ENCODE data around the gene BCL11A. TPM values are rescaled to one million over a fixed set of nuclear protein-coding genes. Genes with fewer than 3 reads are reported as not detected.

Gene BCL11A
- total and polyA plus RNA-seq, 4 donors: 0.08 to 8.5 (median 0.47) TPM

DNA sequence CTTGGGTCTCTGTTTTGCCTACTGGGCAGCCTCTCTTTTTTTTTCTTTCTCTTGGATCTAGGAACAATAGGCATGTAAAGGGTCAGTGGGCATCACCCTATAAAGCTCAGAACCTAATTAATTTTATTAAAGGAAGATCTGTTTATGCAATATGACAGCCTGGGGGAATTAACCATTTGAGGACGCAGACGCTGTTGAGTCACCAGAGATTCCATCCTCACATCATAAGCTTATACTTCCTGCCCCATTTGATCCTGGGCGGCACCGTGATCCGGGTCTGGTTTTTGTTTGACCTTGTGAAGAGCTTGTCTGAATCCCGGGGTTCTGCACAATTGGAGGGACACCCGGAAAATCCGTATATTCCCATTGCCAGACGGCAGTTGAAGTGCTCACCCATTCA, 16.8 kb upstream of the BCL11A start:
- no peak overlapping the region for H3K9ac ChIP-seq (ENCODE audit: low read depth in 1 of 2, low read length in 2 of 2)
- peaks cover 2 to 6% (median 4%) of the 10 kb centered on the region in 4 donors for H3K4me1 ChIP-seq (ENCODE audit: control insufficient read depth in 4 of 4, insufficient read depth in 4 of 4, low read length in 3 of 4)
- DNase-seq (ENCODE audit: low spot score): no peak
- H3K4me3 ChIP-seq (ENCODE audit: low read depth in 1 of 3, low read length in 3 of 3): no peak overlapping the region
- WGBS: 9% methylated on average over 9 of the region's 9 CpGs
- H3K27ac ChIP-seq (ENCODE audit: low read depth in 1 of 2, low read length in 2 of 2): no peak overlapping the region
- H3K9me3 ChIP-seq (ENCODE audit: control insufficient read depth in 4 of 4, low read length in 3 of 4): no peaks in the 10 kb centered on the region
- peaks cover 0 to 21% (median 11%) of the 10 kb centered on the region in 4 donors for H3K27me3 ChIP-seq (ENCODE audit: control insufficient read depth in 4 of 4, insufficient read depth in 4 of 4, low read length in 3 of 4)
- H3K36me3 ChIP-seq (ENCODE audit: control insufficient read depth in 4 of 4, insufficient read depth in 3 of 4, low read depth in 1 of 4, low read length in 3 of 4): no peaks in the 10 kb centered on the region
- no peak for TF ChIP-seq FOXA2 (IDR thresholded peaks at IDR 0.05)
- TF ChIP-seq GABPA (IDR thresholded peaks at IDR 0.05 in 1 of 2, conservative IDR thresholded peaks at IDR 0.05 in 1 of 2): no peak
- TF ChIP-seq, protein P1, sequence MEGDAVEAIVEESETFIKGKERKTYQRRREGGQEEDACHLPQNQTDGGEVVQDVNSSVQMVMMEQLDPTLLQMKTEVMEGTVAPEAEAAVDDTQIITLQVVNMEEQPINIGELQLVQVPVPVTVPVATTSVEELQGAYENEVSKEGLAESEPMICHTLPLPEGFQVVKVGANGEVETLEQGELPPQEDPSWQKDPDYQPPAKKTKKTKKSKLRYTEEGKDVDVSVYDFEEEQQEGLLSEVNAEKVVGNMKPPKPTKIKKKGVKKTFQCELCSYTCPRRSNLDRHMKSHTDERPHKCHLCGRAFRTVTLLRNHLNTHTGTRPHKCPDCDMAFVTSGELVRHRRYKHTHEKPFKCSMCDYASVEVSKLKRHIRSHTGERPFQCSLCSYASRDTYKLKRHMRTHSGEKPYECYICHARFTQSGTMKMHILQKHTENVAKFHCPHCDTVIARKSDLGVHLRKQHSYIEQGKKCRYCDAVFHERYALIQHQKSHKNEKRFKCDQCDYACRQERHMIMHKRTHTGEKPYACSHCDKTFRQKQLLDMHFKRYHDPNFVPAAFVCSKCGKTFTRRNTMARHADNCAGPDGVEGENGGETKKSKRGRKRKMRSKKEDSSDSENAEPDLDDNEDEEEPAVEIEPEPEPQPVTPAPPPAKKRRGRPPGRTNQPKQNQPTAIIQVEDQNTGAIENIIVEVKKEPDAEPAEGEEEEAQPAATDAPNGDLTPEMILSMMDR (IDR thresholded peaks at IDR 0.05; ENCODE audit: low read depth, low read length, missing input control): no peak
- TF ChIP-seq HNF4A (conservative IDR thresholded peaks at IDR 0.05): no peak
- TF ChIP-seq, protein P2, sequence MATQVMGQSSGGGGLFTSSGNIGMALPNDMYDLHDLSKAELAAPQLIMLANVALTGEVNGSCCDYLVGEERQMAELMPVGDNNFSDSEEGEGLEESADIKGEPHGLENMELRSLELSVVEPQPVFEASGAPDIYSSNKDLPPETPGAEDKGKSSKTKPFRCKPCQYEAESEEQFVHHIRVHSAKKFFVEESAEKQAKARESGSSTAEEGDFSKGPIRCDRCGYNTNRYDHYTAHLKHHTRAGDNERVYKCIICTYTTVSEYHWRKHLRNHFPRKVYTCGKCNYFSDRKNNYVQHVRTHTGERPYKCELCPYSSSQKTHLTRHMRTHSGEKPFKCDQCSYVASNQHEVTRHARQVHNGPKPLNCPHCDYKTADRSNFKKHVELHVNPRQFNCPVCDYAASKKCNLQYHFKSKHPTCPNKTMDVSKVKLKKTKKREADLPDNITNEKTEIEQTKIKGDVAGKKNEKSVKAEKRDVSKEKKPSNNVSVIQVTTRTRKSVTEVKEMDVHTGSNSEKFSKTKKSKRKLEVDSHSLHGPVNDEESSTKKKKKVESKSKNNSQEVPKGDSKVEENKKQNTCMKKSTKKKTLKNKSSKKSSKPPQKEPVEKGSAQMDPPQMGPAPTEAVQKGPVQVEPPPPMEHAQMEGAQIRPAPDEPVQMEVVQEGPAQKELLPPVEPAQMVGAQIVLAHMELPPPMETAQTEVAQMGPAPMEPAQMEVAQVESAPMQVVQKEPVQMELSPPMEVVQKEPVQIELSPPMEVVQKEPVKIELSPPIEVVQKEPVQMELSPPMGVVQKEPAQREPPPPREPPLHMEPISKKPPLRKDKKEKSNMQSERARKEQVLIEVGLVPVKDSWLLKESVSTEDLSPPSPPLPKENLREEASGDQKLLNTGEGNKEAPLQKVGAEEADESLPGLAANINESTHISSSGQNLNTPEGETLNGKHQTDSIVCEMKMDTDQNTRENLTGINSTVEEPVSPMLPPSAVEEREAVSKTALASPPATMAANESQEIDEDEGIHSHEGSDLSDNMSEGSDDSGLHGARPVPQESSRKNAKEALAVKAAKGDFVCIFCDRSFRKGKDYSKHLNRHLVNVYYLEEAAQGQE (IDR thresholded peaks at IDR 0.05): no peak
- TF ChIP-seq NR2F2 (IDR thresholded peaks at IDR 0.05): no peak
- TF ChIP-seq, protein P3, sequence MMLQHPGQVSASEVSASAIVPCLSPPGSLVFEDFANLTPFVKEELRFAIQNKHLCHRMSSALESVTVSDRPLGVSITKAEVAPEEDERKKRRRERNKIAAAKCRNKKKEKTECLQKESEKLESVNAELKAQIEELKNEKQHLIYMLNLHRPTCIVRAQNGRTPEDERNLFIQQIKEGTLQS (IDR thresholded peaks at IDR 0.05): no peak
- no peak for TF ChIP-seq HNF4G (IDR thresholded peaks at IDR 0.05)
- no peak for TF ChIP-seq SP1 (IDR thresholded peaks at IDR 0.05)
- no peak for TF ChIP-seq YY1 (IDR thresholded peaks at IDR 0.05)
- no peak for TF ChIP-seq EGR1 (IDR thresholded peaks at IDR 0.05; ENCODE audit: low read depth in 2 of 2)
- TF ChIP-seq RXRA (IDR thresholded peaks at IDR 0.05): no peak
- TF ChIP-seq, protein P4, sequence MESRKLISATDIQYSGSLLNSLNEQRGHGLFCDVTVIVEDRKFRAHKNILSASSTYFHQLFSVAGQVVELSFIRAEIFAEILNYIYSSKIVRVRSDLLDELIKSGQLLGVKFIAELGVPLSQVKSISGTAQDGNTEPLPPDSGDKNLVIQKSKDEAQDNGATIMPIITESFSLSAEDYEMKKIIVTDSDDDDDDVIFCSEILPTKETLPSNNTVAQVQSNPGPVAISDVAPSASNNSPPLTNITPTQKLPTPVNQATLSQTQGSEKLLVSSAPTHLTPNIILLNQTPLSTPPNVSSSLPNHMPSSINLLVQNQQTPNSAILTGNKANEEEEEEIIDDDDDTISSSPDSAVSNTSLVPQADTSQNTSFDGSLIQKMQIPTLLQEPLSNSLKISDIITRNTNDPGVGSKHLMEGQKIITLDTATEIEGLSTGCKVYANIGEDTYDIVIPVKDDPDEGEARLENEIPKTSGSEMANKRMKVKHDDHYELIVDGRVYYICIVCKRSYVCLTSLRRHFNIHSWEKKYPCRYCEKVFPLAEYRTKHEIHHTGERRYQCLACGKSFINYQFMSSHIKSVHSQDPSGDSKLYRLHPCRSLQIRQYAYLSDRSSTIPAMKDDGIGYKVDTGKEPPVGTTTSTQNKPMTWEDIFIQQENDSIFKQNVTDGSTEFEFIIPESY (IDR thresholded peaks at IDR 0.05): no peak

DNA sequence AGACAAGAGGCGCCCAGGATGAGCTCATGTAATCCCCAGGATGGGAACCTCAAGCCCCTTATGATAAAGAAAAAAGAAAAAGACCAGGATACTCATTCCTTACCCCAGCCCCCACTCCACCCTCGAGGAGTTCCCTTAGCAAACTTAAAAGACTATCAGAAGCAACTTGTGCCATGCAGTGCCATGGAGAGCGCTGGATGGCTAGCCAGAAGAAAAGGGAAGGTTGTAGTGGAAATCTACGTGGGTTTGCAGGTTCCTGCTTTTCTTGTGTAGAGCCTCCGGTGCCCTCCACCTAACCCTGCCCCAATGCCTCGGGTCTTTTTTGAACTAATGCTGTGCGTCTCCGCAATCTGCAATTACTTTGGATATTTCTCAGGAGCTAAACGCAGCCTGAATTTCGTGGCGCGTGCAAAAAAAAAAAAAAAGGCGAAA, 16.2 kb upstream of the BCL11A start:
- no peak for DNase-seq (ENCODE audit: low spot score)
- H3K27ac ChIP-seq (ENCODE audit: low read depth in 1 of 2, low read length in 2 of 2): no peak overlapping the region
- no peaks in the 10 kb centered on the region for H3K36me3 ChIP-seq (ENCODE audit: control insufficient read depth in 4 of 4, insufficient read depth in 3 of 4, low read depth in 1 of 4, low read length in 3 of 4)
- peaks cover 2 to 6% (median 4%) of the 10 kb centered on the region in 4 donors for H3K4me1 ChIP-seq (ENCODE audit: control insufficient read depth in 4 of 4, insufficient read depth in 4 of 4, low read length in 3 of 4)
- peaks cover 0 to 21% (median 11%) of the 10 kb centered on the region in 4 donors for H3K27me3 ChIP-seq (ENCODE audit: control insufficient read depth in 4 of 4, insufficient read depth in 4 of 4, low read length in 3 of 4)
- WGBS: 4% methylated on average over 13 of the region's 13 CpGs
- TF ChIP-seq, protein P1 (IDR thresholded peaks at IDR 0.05; ENCODE audit: low read depth, low read length, missing input control): no peak
- H3K9ac ChIP-seq (ENCODE audit: low read depth in 1 of 2, low read length in 2 of 2): no peak overlapping the region
- H3K4me3 ChIP-seq (ENCODE audit: low read depth in 1 of 3, low read length in 3 of 3): no peak overlapping the region
- H3K9me3 ChIP-seq (ENCODE audit: control insufficient read depth in 4 of 4, low read length in 3 of 4): no peaks in the 10 kb centered on the region

All from liver (tissue), 9 donors.